ENCODE results near the gene TMEM176A. TPM values are rescaled to one million over a fixed set of nuclear protein-coding genes. Genes with fewer than 3 reads are reported as not detected.

The TMEM176A gene
- total RNA-seq, 2 donors from 2014 or later: 7.6 to 27.5 TPM

- Histone ChIP-seq H3K27ac (peak overlapping the region in 3 of 4 donors; percentile 7 to 48 (median 19)), H3K4me3 (no peak overlapping the region), H3K27me3 (no peaks in the 10 kb centered on the region), H3K36me3 (replicated peaks in 1 of 2; ENCODE audit: insufficient read depth in 1 of 2, low read depth in 2 of 2) (no peaks in the 10 kb centered on the region), H3K4me1 (peaks cover 25% of the 10 kb centered on the region), H3K9me3 (no peaks in the 10 kb centered on the region)
- DNase-seq: peak in 1 of 4 donors; percentile 63
- intact Hi-C loops (cut with DNase I): no loop called here
- no peak for ATAC-seq
- 39 to 47% methylated on average over 10 of the region's 10 CpGs for WGBS, 2 donors
- no peak for TF ChIP-seq CTCF (IDR thresholded peaks at IDR 0.05)
- no peak for TF ChIP-seq POLR2A (IDR thresholded peaks at IDR 0.05)
These were observed 13.0 kb upstream of the TMEM176A start for GRCh38 chr7:150787321-150788281.

GRCh38 chr7:150788474-150789269 is 11.9 kb upstream of the TMEM176A start:
- WGBS, 2 donors: 65 to 70% methylated on average over 9 of the region's 9 CpGs
- no peaks in the 10 kb centered on the region for H3K36me3 ChIP-seq (replicated peaks in 1 of 2; ENCODE audit: insufficient read depth in 1 of 2, low read depth in 2 of 2)
- intact Hi-C loops (cut with DNase I): no loop called here
- H3K27me3 ChIP-seq: no peaks in the 10 kb centered on the region
- H3K27ac ChIP-seq: peak overlapping the region in 3 of 4 donors; percentile 7 to 48 (median 19)
- no peak overlapping the region for H3K4me3 ChIP-seq
- ATAC-seq (peak; percentile 56), DNase-seq (peak in 3 of 4 donors; percentile 39 to 50 (median 40))
- H3K4me1 ChIP-seq: peaks cover 25% of the 10 kb centered on the region
- TF ChIP-seq POLR2A (IDR thresholded peaks at IDR 0.05): no peak
- no peaks in the 10 kb centered on the region for H3K9me3 ChIP-seq

- H3K27ac ChIP-seq: no peak overlapping the region
- H3K4me3 ChIP-seq: no peak overlapping the region
- no peaks in the 10 kb centered on the region for H3K27me3 ChIP-seq
- TF ChIP-seq CTCF (IDR thresholded peaks at IDR 0.05): no peak
- no peak for TF ChIP-seq POLR2A (IDR thresholded peaks at IDR 0.05)
- intact Hi-C loops (cut with DNase I): no loop called here
- no peak for ATAC-seq
- no peak for DNase-seq
- peaks cover 13% of the 10 kb centered on the region for H3K4me1 ChIP-seq
- WGBS, 2 donors: 80 to 83% methylated on average over 9 of the region's 9 CpGs
- no peaks in the 10 kb centered on the region for H3K36me3 ChIP-seq (replicated peaks in 1 of 2; ENCODE audit: insufficient read depth in 1 of 2, low read depth in 2 of 2)
- no peaks in the 10 kb centered on the region for H3K9me3 ChIP-seq
These were observed 10.0 kb upstream of the TMEM176A start for GRCh38 chr7:150790416-150791075.

- Histone ChIP-seq H3K4me3 (no peak overlapping the region), H3K9me3 (no peaks in the 10 kb centered on the region), H3K27ac (no peak overlapping the region), H3K4me1 (peaks cover 13% of the 10 kb centered on the region), H3K36me3 (replicated peaks in 1 of 2; ENCODE audit: insufficient read depth in 1 of 2, low read depth in 2 of 2) (no peaks in the 10 kb centered on the region), H3K27me3 (no peaks in the 10 kb centered on the region)
- intact Hi-C loops (cut with DNase I): no loop called here
- WGBS, 2 donors: 75 to 85% methylated on average over 5 of the region's 5 CpGs
- DNase-seq: no peak
- TF ChIP-seq CTCF (IDR thresholded peaks at IDR 0.05) (no peak), POLR2A (IDR thresholded peaks at IDR 0.05) (no peak)
- ATAC-seq: no peak
These were observed 9.3 kb upstream of the TMEM176A start for GRCh38 chr7:150791304-150791703.

Measured in body of pancreas (tissue), 4 donors.